HEK293T (cell line): ENCODE results near the gene EGLN1.

Experiments used
- CTCF ChIA-PET: fragments of 350-600 bp; formaldehyde crosslinking; extraction: SDS; loops from one replicate; lab custom pipeline; 2021; ENCODE audit warnings: antibody characterized with exemption, inconsistent platforms; lab: Yijun Ruan, JAX
- POLR2A ChIA-PET: fragments of 350-600 bp; formaldehyde crosslinking; extraction: SDS; loops from one replicate; lab custom pipeline; 2020; ENCODE audit warnings: antibody characterized with exemption, inconsistent platforms; lab: Yijun Ruan, JAX
- DNase-seq: peaks from one replicate; pipeline ENCODE4 v3.0.0; 2012; ENCODE audit warnings: mixed read lengths; ENCODE audit errors: extremely low spot score
- ARNT ChIP-seq: fragments of 450-650 bp; IDR thresholded peaks from 2 replicates; pipeline ENCODE4 v1.6.1; 2017; ENCODE audit warnings: mild to moderate bottlenecking
- BHLHE40 ChIP-seq: fragments of 450-650 bp; IDR thresholded peaks from 2 replicates; pipeline ENCODE4 v1.6.1; 2016; ENCODE audit warnings: mild to moderate bottlenecking, moderate library complexity, borderline replicate concordance
- CTBP1 ChIP-seq: fragments of 450-650 bp; IDR thresholded peaks from 2 replicates; pipeline ENCODE4 v1.6.1; 2016; ENCODE audit warnings: borderline replicate concordance
- ELF4 ChIP-seq: fragments of 450-650 bp; IDR thresholded peaks from 2 replicates; pipeline ENCODE4 v1.6.1; 2017; ENCODE audit warnings: antibody characterized with exemption
- FOXA1 ChIP-seq: fragments of 450-650 bp; IDR thresholded peaks from 2 replicates; pipeline ENCODE4 v1.6.1; 2016; ENCODE audit warnings: mild to moderate bottlenecking
- FOXK2 ChIP-seq: fragments of 450-650 bp; IDR thresholded peaks from 2 replicates; pipeline ENCODE4 v1.6.1; 2016; ENCODE audit warnings: mild to moderate bottlenecking
- FOXM1 ChIP-seq: fragments of 450-650 bp; IDR thresholded peaks from 2 replicates; pipeline ENCODE4 v1.6.1; 2017; ENCODE audit warnings: mild to moderate bottlenecking, borderline replicate concordance
- HDGF ChIP-seq: fragments of 450-650 bp; IDR thresholded peaks from 2 replicates; pipeline ENCODE4 v1.6.1; 2017; ENCODE audit warnings: antibody characterized with exemption, borderline replicate concordance
- L3MBTL2 ChIP-seq: fragments of 450-650 bp; conservative IDR thresholded peaks from 2 replicates; pipeline ENCODE4 v1.6.1; 2016; ENCODE audit warnings: mild to moderate bottlenecking
- LEF1 ChIP-seq: fragments of 450-650 bp; IDR thresholded peaks from 2 replicates; pipeline ENCODE4 v1.6.1; 2017; ENCODE audit warnings: mild to moderate bottlenecking, borderline replicate concordance
- NFRKB ChIP-seq: fragments of 450-650 bp; IDR thresholded peaks from 2 replicates; pipeline ENCODE4 v1.6.1; 2016; ENCODE audit warnings: mild to moderate bottlenecking, moderate library complexity
- PKNOX1 ChIP-seq: fragments of 450-650 bp; IDR thresholded peaks from 2 replicates; pipeline ENCODE4 v1.6.1; 2016
- SP1 ChIP-seq: fragments of 450-650 bp; IDR thresholded peaks from 2 replicates; pipeline ENCODE4 v1.6.1; 2017
- SUZ12 ChIP-seq: fragments of 450-650 bp; IDR thresholded peaks from 2 replicates; pipeline ENCODE4 v1.6.1; 2016; ENCODE audit warnings: mild to moderate bottlenecking
- TARDBP ChIP-seq: fragments of 450-650 bp; IDR thresholded peaks from 2 replicates; pipeline ENCODE4 v1.6.1; 2016
- ZNF384 ChIP-seq: fragments of 450-650 bp; IDR thresholded peaks from 2 replicates; pipeline ENCODE4 v1.6.1; 2016

The EGLN1 gene

DNA sequence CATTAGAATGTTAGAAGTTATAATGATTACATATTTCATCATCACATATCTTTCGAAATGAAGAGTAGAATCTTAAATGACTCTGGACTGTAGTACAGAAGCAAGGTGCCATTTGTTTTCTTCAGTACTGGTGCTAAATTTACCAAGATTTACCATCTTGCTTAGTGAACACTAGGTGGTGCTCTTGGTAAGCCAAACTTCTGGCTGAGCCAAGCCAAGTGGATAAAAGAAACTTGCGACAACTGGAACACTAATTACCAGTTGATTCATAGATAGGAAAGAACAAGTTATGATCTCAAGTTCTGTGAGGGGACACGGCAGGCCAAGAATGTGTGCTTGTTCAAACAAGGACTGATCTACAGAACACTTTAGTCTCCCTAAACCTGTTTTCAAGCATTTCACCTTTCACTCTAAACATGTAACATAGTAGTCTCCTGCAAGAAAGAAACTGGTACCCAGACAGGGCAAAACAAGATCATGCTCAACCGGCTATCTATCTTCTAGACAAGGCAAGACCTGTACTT lies 64.2 kb downstream of the EGLN1 start:
- ChIA-PET CTCF (interaction anchor here (0.6 to 1.2 kb wide), 5 partner anchors 20 to 245 kb away, joined by 3 to 5 read pairs (median 4); partner anchors contain the start of genes EXOC8 and SPRTN), POLR2A (interaction anchor here (2.6 kb wide), 1 partner anchor 64 kb away, joined by 7 read pairs; the partner anchor contains the start of gene EGLN1)
- TF ChIP-seq PKNOX1 (peak; percentile 69), NFRKB (no peak), CTBP1 (no peak)
- DNase-seq: peak; percentile 69

- POLR2A ChIA-PET: interaction anchor here (0.7 kb wide), 1 partner anchor 63 kb away, joined by 3 read pairs; no protein-coding TSS in a partner anchor
- TF ChIP-seq LEF1 (no peak), ZNF384 (no peak), PKNOX1 (no peak), FOXK2 (no peak), NFRKB (no peak), FOXA1 (no peak), SP1 (no peak)
- DNase-seq: no peak
- CTCF ChIA-PET: interaction anchor here (0.6 to 1.2 kb wide), 8 partner anchors 19 to 246 kb away, joined by 3 to 7 read pairs (median 4); partner anchors contain the start of genes EXOC8 and SPRTN
Measured at GRCh38 chr1:231357187-231357772, 64.8 kb downstream of the EGLN1 start.

DNA sequence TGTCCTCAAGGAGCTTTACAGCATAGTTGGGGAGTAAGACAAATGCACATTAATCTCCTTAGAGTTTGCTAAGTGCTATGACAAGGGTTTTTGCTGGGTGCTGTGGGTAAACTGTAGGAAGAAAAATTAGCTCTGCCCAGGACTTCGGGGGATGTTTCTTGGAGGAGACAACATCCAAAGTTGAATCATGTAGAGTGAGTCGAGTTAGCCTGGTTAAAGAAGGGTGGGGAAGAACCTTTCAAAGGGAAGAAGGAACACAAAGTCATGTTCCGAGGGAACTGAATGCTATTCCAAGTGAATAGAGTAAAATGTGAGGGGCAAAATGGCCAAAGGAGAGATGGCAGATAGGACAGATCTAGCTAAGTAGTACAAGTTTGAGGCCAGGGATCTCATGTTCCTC lies 66.9 kb downstream of the EGLN1 start:
- POLR2A ChIA-PET: no interaction called here
- no peak for TF ChIP-seq FOXK2
- TF ChIP-seq SP1: no peak
- no peak for TF ChIP-seq ARNT
- TF ChIP-seq HDGF: no peak
- TF ChIP-seq BHLHE40: no peak
- TF ChIP-seq LEF1: no peak
- no peak for TF ChIP-seq PKNOX1
- TF ChIP-seq FOXA1: no peak
- no peak for TF ChIP-seq SUZ12
- TF ChIP-seq L3MBTL2: no peak
- TF ChIP-seq CTBP1: no peak
- no peak for TF ChIP-seq FOXM1
- no peak for TF ChIP-seq NFRKB
- TF ChIP-seq ELF4: no peak
- TF ChIP-seq TARDBP: no peak
- no peak for TF ChIP-seq ZNF384
- CTCF ChIA-PET: interaction anchor here (0.8 kb wide), 1 partner anchor 247 kb away, joined by 3 read pairs; no protein-coding TSS in a partner anchor
- no peak for DNase-seq

- ChIA-PET POLR2A (no interaction called here), CTCF (interaction anchor here (0.8 kb wide), 1 partner anchor 248 kb away, joined by 3 read pairs; no protein-coding TSS in a partner anchor)
- TF ChIP-seq SUZ12 (no peak), L3MBTL2 (no peak; the same call in 1 of the 2 replicates), TARDBP (no peak), HDGF (no peak), BHLHE40 (no peak), ARNT (no peak), LEF1 (no peak), ELF4 (no peak), FOXK2 (no peak)
- DNase-seq: no peak
Measured at GRCh38 chr1:231354330-231355020, 67.6 kb downstream of the EGLN1 start.

DNA sequence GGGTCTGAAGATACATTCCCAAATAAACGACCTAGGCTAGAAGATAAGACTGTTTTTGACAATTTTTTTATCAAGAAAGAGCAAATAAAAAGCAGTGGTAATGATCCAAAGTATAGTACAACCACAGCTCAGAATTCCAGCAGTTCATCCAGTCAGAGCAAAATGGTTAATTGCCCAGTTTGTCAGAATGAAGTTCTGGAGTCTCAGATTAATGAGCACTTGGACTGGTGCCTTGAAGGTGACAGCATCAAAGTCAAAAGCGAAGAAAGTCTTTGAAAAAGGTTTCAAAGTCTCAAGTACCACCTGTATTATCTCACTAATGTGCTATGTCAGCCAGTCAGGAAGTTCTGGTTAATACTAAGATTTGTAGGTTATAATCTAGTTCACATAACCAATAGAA lies 69.0 kb downstream of the EGLN1 start:
- CTCF ChIA-PET: no interaction called here
- TF ChIP-seq FOXM1 (no peak), CTBP1 (no peak), ZNF384 (no peak), TARDBP (no peak), ARNT (no peak), PKNOX1 (no peak), NFRKB (no peak), LEF1 (no peak), L3MBTL2 (no peak), HDGF (no peak), BHLHE40 (no peak), SP1 (no peak), FOXK2 (no peak)
- POLR2A ChIA-PET: no interaction called here
- no peak for DNase-seq
